Pulmonary artery endothelial cell (primary cell): Measurements from ENCODE around the gene TMEM219. TPM values are rescaled to one million over a fixed set of nuclear protein-coding genes. Genes with fewer than 3 reads are reported as not detected.
"Not testable (repeated sequence)": the region's sequence is repeated elsewhere in the genome, so short reads cannot be mapped to it uniquely, and the experiment has no call there.

Experiments used
- DNase-seq: peaks from one replicate; pipeline ENCODE4 v3.0.0-alpha.2; 2011; ENCODE audit warnings: low read depth, low spot score
- total RNA-seq: library from RNA; depleted of rRNA; stranded (reverse); fragments of >200 nt; gene quantifications from 2 replicates; pipeline ENCODE4 v1.2.3, GENCODE V29; 2014

Gene TMEM219
- total RNA-seq, 1 donor from 2014 or later, result 80.9 TPM

DNA sequence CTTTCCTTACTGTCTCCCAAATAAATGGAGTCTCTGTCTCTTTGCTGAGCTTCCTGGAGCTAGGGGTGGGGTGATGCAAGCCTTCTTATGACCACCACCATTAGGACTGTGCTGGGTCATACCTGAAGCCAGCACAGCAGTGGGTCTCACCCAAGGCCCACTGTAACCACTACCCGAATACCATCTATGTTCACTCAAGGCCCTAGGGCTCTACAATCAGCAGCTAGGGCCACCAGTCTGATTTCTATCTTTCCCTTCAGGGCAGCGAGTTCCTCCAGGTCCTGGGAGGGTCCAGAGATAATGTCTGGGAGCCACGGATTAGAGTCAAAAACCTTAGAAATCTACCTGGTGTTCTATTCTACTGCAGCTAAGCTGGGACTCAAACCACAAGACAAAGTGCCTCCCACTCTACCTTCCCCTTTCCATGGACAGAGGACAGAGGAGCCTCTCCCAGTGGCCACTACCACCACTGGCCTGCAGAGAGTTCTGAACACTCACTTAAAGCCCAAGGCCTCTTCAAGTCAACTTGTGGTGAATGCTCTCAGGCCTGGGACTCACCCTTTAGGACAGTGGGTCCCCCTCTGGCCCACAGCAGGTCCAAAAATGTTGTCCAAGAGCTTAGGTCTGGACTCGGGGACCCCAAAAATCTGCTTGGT is 10.9 kb upstream of the TMEM219 start:
- no peak for DNase-seq

GRCh38 chr16:29951625-29952365 is 10.1 kb upstream of the TMEM219 start:
- DNase-seq, result no peak

GRCh38 chr16:29958756-29959155 is 3.1 kb upstream of the TMEM219 start:
- no peak for DNase-seq

- DNase-seq, result no peak
Measured at GRCh38 chr16:29959293-29959692, 2.6 kb upstream of the TMEM219 start.

- not testable (repeated sequence) for DNase-seq
Measured at GRCh38 chr16:29959821-29960220, 2.1 kb upstream of the TMEM219 start.

- DNase-seq, result no peak
Measured at GRCh38 chr16:29961127-29961478, 776 bp upstream of the TMEM219 start.

DNA sequence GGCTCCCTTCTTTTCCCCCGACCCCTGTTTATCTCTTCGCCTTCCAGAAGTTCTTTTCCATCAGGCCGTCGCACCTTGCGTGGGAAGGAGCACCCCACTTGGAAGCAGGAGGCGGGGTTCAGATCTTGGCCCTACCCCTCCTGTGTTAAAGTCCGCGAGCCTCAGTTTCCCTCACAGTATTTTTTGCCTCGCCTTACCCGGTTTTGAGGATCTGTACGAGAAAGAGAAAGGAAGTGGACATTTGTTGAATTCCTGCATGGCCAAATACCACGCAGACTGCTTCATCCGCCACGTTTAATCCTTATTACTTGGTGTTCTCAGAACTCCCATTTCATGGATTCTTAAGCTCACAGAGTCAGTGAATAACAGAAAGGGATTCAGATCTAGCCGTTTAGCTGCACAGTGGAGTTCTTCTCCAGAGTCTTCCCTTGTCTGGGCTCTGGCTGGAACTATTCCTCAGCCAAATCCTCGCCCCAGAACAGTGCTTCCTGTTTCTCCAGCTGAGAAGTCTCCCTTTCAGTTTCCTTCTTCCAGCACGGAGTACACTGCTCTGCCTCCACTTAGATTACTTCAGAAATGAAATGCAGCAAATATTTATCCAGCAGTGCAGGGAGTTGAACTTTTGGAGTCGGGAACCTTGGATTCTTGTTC is 590 bp downstream of the TMEM219 start:
- no peak for DNase-seq

GRCh38 chr16:29963021-29963743 is 1.3 kb downstream of the TMEM219 start:
- DNase-seq, result no peak

DNA sequence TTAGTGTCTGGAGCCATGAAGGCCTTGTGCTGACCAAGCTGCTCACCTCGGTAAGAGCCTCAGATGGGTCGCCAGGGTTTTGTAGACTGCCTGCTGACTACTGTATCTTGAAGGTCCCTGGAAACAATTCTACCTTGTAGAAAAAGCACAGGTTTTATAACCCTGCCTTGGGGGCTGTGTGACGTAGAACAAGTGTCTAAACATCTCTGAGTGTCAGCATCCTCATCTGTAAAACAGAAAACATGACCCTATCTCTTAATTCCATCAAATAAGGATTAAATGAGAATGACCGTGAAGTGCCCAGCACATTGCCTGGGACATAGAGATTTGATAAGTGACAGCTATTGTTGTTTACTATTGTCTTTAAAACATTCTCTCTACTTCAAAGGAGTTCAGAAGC is 6.3 kb downstream of the TMEM219 start:
- no peak for DNase-seq

DNA sequence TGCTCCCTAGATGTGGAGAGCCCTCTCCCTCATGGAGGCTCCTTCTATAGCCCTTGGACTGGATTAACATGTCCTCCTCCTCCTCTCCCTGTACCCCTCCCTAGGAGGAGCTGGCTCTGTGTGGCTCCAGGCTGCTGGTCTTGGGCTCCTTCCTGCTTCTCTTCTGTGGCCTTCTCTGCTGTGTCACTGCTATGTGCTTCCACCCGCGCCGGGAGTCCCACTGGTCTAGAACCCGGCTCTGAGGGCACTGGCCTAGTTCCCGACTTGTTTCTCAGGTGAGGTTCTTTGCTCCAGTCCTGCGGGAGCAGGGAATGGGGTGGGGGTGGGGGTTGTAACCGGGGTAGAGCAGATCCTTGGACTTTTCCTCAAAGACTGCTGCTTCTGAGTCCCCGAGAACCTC is 9.4 kb downstream of the TMEM219 start:
- no peak for DNase-seq

- DNase-seq, result no peak
Measured at GRCh38 chr16:29972500-29972899, 10.6 kb downstream of the TMEM219 start.

GRCh38 chr16:29972992-29973383 is 11.1 kb downstream of the TMEM219 start:
- no peak for DNase-seq

DNA sequence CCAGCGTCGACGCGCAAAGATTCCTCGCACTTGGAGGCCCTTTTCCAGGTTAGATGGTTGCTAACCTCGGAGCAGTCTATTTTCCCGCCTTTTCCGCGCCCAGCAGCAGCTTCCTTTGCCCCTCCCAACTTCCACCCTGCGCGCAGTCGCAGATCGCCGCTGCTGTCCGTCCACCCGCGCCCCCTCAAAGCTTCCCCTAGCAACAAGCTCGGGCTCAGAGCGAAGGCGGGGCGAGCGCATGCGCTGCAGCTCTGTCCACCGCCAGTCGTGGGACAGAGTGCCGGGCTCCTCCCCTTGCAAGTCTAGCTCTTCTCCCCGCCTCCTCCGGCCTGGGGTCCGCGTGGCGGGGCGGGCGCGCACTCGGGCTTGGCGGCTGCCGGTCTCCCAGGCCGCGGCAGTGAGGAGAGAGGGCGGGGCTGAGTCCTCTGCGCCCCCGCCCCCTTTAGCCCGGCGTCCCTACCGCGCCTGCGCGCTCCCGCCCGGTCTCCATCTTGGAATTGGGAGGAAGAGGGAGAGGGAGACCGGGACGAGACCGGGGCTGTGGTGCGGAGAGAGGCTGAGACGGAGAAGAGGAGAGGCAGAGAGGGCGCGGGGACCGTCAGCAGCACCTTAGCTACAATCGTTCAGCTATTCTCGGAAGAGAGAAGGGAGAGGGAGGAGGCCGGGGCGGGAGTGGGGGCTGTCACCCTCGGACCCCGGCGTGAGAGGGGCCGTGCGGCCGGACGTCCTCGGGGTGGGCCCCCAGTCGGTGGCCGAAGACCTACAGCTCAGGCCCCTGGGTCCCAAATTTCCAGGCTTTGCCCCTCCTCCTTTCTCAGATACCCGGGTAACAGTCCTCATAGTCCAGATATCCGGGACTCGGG is 11.7 kb downstream of the TMEM219 start, which contains the start of gene TAOK2:
Gene TAOK2 (plus strand): TSS at position 485 of the 863 bp plus-strand sequence. CDS start 3,905 bp downstream, outside the sequence.
- peak; percentile 97 for DNase-seq

- peak; percentile 67 for DNase-seq
Measured at GRCh38 chr16:29974291-29975133, 12.6 kb downstream of the TMEM219 start.

DNA sequence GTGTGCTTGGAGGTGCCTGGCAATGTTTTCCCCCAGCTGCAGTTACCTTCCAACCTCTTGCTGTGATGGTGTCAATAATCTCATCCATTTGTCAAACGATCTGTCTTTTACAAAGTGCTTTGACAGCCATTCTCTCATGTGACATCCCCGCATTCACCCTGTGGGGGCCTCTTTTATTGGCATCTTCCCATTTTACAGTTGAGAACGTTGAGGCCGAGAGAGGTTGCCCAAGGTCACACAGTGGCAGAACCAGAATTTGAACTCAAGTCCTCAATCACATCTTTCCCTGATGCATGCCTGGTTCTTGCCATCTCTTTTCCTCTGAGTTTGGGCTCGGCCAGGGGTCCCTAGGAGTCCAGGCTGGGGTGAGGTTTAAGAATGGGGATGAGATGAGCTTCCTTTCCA is 13.3 kb downstream of the TMEM219 start:
- DNase-seq, result no peak

- DNase-seq, result no peak
Measured at GRCh38 chr16:29975811-29976511, 14.1 kb downstream of the TMEM219 start.

DNA sequence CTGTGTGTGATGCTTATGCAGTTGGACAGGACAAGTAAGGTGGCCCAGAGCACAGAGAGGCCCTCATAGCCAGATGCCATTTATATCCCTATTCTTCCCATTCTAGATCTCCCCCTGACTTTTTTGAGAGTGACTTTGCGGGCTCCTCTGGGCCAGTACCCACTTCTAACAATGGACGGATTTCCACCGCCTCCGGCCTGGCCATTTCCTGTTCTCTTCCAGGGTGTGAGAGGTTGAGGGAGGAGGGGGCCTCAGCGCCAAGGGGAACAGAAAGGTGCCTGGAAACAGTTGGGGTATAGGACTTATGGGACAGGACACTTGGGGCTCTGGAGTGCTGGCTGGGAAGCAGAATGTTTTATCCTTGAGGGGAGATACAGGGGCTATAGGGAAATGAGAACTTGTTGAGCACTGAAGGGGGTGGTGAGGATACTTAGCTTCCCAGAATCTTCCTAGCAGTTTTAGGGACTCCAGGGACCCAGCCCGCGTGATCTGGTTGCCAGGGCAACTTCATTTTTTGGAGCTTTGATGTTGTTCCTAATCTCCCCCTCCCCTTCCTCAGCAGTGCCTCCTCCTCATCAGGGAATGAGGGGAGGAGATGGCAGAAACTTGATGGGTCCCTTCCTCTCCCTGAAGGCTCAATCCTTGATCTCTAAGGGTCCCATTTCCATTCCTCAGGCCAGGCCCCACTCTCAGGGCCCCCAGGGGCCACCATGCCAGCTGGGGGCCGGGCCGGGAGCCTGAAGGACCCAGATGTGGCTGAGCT is 15.4 kb downstream of the TMEM219 start:
- DNase-seq, result no peak

- no peak for DNase-seq
Measured at GRCh38 chr16:29978081-29978480, 16.2 kb downstream of the TMEM219 start.
